SK-N-SH (cell line): Measurements from ENCODE around the gene GALNT14. TPM values are rescaled to one million over a fixed set of nuclear protein-coding genes. Genes with fewer than 3 reads are reported as not detected.

Experiments
- CTCF ChIA-PET: fragments of 300-600, 350-600 bp; formaldehyde crosslinking; extraction: SDS; loops from one replicate; lab custom pipeline; 2021; lab: Yijun Ruan, JAX
- POLR2A ChIA-PET: fragments of 350-600 bp; sonication (Branson Sonifier 250); formaldehyde crosslinking; extraction: SDS; loops from one replicate; lab custom pipeline; 2020; ENCODE audit warnings: antibody characterized with exemption, inconsistent platforms; lab: Yijun Ruan, JAX
- DNase-seq: peaks from one replicate; pipeline ENCODE4 v3.0.0; 2012
- H2AFZ ChIP-seq: fragments of 200-600 bp; sonication (generic); 2 replicates; pipeline ENCODE4 v1.8.1; 2016; ENCODE audit warnings: antibody characterized with exemption, mild to moderate bottlenecking, low read depth
- H3F3A ChIP-seq: fragments of 200-600 bp; sonication (generic); replicated peaks from 2 replicates; pipeline ENCODE3; 2016; ENCODE audit warnings: antibody characterized with exemption, mild to moderate bottlenecking; ENCODE audit not compliant: insufficient read depth
- H3K27ac ChIP-seq, 2 experiments: fragments of 200-500 bp in 1 of 2; fragments of 200-600 bp in 1 of 2; sonication (Bioruptor generic) in 1 of 2; sonication (generic), shearing (Covaris generic) in 1 of 2; 2 replicates each; pipeline versions ENCODE4 v1.5.1 to v1.6.1; 2014 to 2016; ENCODE audit warnings: low read depth in 2 of 2, inconsistent platforms in 1 of 2, low read length in 1 of 2, mild to moderate bottlenecking in 1 of 2, mixed read lengths in 1 of 2
- H3K27me3 ChIP-seq: fragments of 200-600 bp; sonication (generic), shearing (Covaris generic); 2 replicates; pipeline ENCODE4 v1.6.1; 2016; ENCODE audit warnings: mixed run types; ENCODE audit not compliant: insufficient read depth
- H3K36me3 ChIP-seq, 2 experiments: fragments of 200-500 bp in 1 of 2; fragments of 200-600 bp in 1 of 2; sonication (Bioruptor generic) in 1 of 2; sonication (generic) in 1 of 2; replicated peaks in 1 of 2; 2 replicates each; pipeline versions ENCODE3 to v1.5.1; 2014 to 2016; ENCODE audit warnings: low read length in 1 of 2, mild to moderate bottlenecking in 1 of 2; ENCODE audit not compliant: insufficient read depth in 2 of 2, control insufficient read depth in 1 of 2
- H3K4me1 ChIP-seq, 2 experiments: fragments of 200-500 bp in 1 of 2; fragments of 200-600 bp in 1 of 2; sonication (Bioruptor generic) in 1 of 2; sonication (generic), shearing (Covaris generic) in 1 of 2; 2 replicates each; pipeline versions ENCODE4 v1.5.1 to v1.6.1; 2014 to 2016; ENCODE audit warnings: low read depth in 1 of 2, low read length in 1 of 2, mixed run types in 1 of 2; ENCODE audit not compliant: insufficient read depth in 2 of 2, control insufficient read depth in 1 of 2
- H3K4me2 ChIP-seq: fragments of 200-600 bp; sonication (generic), shearing (Covaris generic); 2 replicates; pipeline ENCODE4 v1.6.1; 2017; ENCODE audit warnings: mixed run types
- H3K4me3 ChIP-seq, 2 experiments: fragments of 200-500 bp in 1 of 2; fragments of 200-600 bp in 1 of 2; sonication (Bioruptor generic) in 1 of 2; sonication (generic), shearing (Covaris generic) in 1 of 2; 2 replicates each; pipeline versions ENCODE4 v1.5.1 to v1.8.1; 2014 to 2016; ENCODE audit warnings: low read depth in 2 of 2, inconsistent platforms in 1 of 2, low read length in 1 of 2, mild to moderate bottlenecking in 1 of 2, mixed read lengths in 1 of 2, moderate library complexity in 1 of 2
- H3K79me2 ChIP-seq: fragments of 200-600 bp; sonication (generic); 2 replicates; pipeline ENCODE4 v1.8.1; 2017; ENCODE audit warnings: mild to moderate bottlenecking; ENCODE audit not compliant: insufficient read depth
- H3K9ac ChIP-seq: fragments of 200-600 bp; sonication (generic); 2 replicates; pipeline ENCODE4 v1.6.1; 2017; ENCODE audit warnings: mixed run types
- H3K9me2 ChIP-seq: fragments of 200-600 bp; sonication (generic); 2 replicates; pipeline ENCODE4 v1.6.1; 2017; ENCODE audit warnings: mixed run types
- H3K9me3 ChIP-seq: fragments of 200-600 bp; sonication (generic); 2 replicates; pipeline ENCODE4 v1.6.1; 2017; ENCODE audit warnings: mixed run types, mild to moderate bottlenecking, moderate library complexity
- H4K20me1 ChIP-seq: fragments of 200-600 bp; sonication (generic); 2 replicates; pipeline ENCODE4 v1.6.1; 2017; ENCODE audit warnings: mild to moderate bottlenecking, mixed run types; ENCODE audit not compliant: insufficient read depth
- CHD2 ChIP-seq: fragments of 150-350 bp; IDR thresholded peaks from 2 replicates; pipeline ENCODE4 v1.6.1; 2018; ENCODE audit warnings: low read length; ENCODE audit not compliant: partially characterized antibody
- CTCF ChIP-seq: fragments of 200-600 bp; sonication (generic); IDR thresholded peaks from 2 replicates; pipeline ENCODE4 v1.6.1; 2017; ENCODE audit warnings: antibody characterized with exemption, mild to moderate bottlenecking, moderate library complexity
- EZH2phosphoT487 ChIP-seq: fragments of 200-600 bp; sonication (generic); IDR thresholded peaks from 2 replicates; pipeline ENCODE4 v1.6.1; 2017; ENCODE audit warnings: low read depth, mixed run types, mild to moderate bottlenecking, antibody characterized with exemption, moderate library complexity, borderline replicate concordance
- FOSL2 ChIP-seq: IDR thresholded peaks from 2 replicates; pipeline ENCODE4 v1.4.0; 2012; ENCODE audit warnings: low read depth, mild to moderate bottlenecking, moderate library complexity, borderline replicate concordance
- GABPA ChIP-seq: IDR thresholded peaks from 2 replicates; pipeline ENCODE4 v1.4.0; 2012; ENCODE audit warnings: low read depth, mild to moderate bottlenecking
- NRF1 ChIP-seq: IDR thresholded peaks from 2 replicates; pipeline ENCODE4 v1.6.1; 2012; ENCODE audit warnings: low read depth, mild to moderate bottlenecking, low read length
- PBX3 ChIP-seq: IDR thresholded peaks from 2 replicates; pipeline ENCODE4; 2012
- TEAD4 ChIP-seq: IDR thresholded peaks from 2 replicates; pipeline ENCODE4 v1.4.0; 2012; ENCODE audit warnings: mild to moderate bottlenecking, borderline replicate concordance; ENCODE audit not compliant: insufficient read depth
- USF2 ChIP-seq: fragments of 150-350 bp; IDR thresholded peaks from 2 replicates; pipeline ENCODE4 v1.6.1; 2017; ENCODE audit warnings: antibody characterized with exemption, low read length, low read depth, borderline replicate concordance
- ZBTB33 ChIP-seq: IDR thresholded peaks from 2 replicates; pipeline ENCODE4 v1.4.0; 2012; ENCODE audit warnings: low read depth, borderline replicate concordance
- WGBS: methylation state at CpG from one replicate; pipeline ENCODE4 v1.1.6; 2017; ENCODE audit warnings: low lambda C conversion rate; 5-methylcytosine and 5-hydroxymethylcytosine counted together
- polyA plus RNA-seq, 3 experiments: library from polyadenylated mRNA; depleted of rRNA; stranded (reverse); fragments of >200 nt; gene quantifications; 2 replicates each; pipeline ENCODE4 v1.2.3, GENCODE V29; 2012
- TF ChIP-seq, protein P1 (sequence below): fragments of 150-350 bp; IDR thresholded peaks from 2 replicates; pipeline ENCODE4 v1.6.1; 2016; ENCODE audit warnings: mild to moderate bottlenecking, low read depth, low read length

GALNT14 gene
- polyA plus RNA-seq, 1 of the 3 experiments (the other 2 are of a cell fraction), result 1.6 TPM

DNA sequence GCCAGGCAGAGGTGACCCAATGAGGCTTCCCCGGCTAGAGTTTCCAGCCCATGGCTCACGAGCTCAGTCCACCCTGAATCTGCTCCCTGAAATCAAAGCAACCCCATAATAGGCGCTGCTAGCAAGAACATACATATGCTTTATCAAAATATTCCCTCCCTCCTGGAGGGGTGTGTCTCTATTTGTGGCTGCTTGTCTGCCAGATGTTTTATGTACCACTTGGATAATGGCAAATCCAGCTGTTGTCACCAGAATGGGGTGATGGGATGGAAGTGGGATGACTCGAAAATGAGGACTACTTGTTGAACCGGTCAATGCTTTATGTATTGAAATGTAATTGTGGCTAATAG, 152.0 kb downstream of the GALNT14 start:
- POLR2A ChIA-PET, result no interaction called here
- H3K36me3 ChIP-seq, result no peaks in the 10 kb centered on the region
- CTCF ChIA-PET, result interaction anchor here (0.5 to 3.9 kb wide), 10 partner anchors 9 to 274 kb away, joined by 3 to 17 read pairs (median 4); partner anchors contain the start of gene GALNT14

More for the DNA sequence above, 152.0 kb downstream of the GALNT14 start:
- 39% methylated on average over 5 of the region's 5 CpGs for WGBS
- H3K9me2 ChIP-seq, result no peaks in the 10 kb centered on the region
- H3F3A ChIP-seq, result no peaks in the 10 kb centered on the region
- no peaks in the 10 kb centered on the region for H3K27me3 ChIP-seq
- TF ChIP-seq CHD2 (no peak), GABPA (no peak), EZH2phosphoT487 (no peak), USF2 (no peak), TEAD4 (no peak), CTCF (no peak), PBX3 (no peak), ZBTB33 (no peak), FOSL2 (no peak), NRF1 (no peak)
- TF ChIP-seq, protein P1, sequence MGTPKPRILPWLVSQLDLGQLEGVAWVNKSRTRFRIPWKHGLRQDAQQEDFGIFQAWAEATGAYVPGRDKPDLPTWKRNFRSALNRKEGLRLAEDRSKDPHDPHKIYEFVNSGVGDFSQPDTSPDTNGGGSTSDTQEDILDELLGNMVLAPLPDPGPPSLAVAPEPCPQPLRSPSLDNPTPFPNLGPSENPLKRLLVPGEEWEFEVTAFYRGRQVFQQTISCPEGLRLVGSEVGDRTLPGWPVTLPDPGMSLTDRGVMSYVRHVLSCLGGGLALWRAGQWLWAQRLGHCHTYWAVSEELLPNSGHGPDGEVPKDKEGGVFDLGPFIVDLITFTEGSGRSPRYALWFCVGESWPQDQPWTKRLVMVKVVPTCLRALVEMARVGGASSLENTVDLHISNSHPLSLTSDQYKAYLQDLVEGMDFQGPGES, result no peak
- peak; percentile 33 for DNase-seq
- H3K9me3 ChIP-seq, result no peaks in the 10 kb centered on the region
- no peak overlapping the region for H3K4me2 ChIP-seq
- no peaks in the 10 kb centered on the region for H4K20me1 ChIP-seq
- H3K4me3 ChIP-seq, result no peak overlapping the region
- no peak overlapping the region for H2AFZ ChIP-seq
- peak overlapping the region in 1 of 2 experiments; percentile 96; a peak in 2 of 4 replicates for H3K27ac ChIP-seq
- H3K79me2 ChIP-seq, result no peaks in the 10 kb centered on the region
- no peak overlapping the region for H3K9ac ChIP-seq
- peaks cover 0 to 80% of the 10 kb centered on the region in 2 experiments; a peak in 2 of 4 replicates for H3K4me1 ChIP-seq
